Measurements from ENCODE around the gene ADGRA1.
"Not testable (repeated sequence)": the region's sequence is repeated elsewhere in the genome, so short reads cannot be mapped to it uniquely, and the experiment has no call there.

Gene ADGRA1

DNA sequence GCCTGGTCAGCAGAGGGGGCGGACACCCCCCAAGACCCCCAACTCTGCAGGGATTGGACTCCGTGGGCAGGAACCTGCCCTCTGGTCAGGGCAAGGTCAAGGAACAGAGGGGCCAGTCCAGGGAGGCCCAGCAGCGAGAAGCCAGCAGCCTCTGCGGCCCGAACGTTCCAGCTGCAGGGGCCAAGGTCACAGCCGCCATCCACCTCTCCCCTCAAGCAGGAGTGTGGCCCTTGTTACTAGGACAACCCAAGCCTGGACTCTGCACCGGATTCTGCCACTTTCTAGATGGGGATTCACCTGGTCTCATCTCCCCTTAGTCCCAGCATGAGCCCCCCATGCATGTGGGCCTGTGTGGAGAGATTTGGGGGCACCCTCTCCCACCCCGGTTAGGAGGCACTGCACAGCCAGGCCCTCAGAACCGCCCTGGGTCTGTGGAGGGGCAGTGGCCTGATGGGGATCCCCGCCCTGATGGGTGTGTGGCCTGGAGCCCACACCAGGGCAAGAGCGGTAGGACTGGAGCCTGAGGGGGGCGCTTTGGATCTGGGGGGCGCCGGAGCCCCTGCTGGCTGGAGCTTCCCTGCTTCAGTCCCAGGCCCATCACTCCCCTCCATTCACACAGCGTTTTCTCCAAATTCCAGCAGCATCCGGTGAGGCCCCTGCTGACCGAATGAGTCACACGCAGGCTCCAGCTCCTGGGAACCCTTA is 18.1 kb downstream of the ADGRA1 start:
- DNase-seq (ENCODE audit: low read depth, low spot score): no peak
- H3K27ac ChIP-seq: no peak overlapping the region

DNA sequence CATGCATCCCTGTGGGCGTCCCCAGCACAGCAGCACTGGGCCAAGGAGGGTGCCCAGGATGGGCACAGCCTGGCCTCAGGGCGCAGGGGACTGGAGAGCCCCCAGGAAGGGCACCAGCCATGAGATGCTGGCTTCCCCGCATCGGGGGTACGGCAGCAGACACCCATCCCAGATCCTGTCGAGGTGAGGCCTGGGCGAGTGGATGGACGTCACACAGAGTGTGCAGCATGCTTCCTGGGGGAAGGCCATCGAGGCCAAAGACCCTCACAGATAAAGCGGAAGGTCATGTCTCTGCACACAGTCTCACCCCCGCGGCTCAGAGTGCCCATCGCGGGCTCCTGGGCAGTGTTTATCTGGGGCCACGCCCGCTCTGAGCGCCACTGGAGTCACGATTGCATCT is 18.8 kb downstream of the ADGRA1 start:
- DNase-seq (ENCODE audit: low read depth, low spot score): no peak
- H3K27ac ChIP-seq: no peak overlapping the region

DNA sequence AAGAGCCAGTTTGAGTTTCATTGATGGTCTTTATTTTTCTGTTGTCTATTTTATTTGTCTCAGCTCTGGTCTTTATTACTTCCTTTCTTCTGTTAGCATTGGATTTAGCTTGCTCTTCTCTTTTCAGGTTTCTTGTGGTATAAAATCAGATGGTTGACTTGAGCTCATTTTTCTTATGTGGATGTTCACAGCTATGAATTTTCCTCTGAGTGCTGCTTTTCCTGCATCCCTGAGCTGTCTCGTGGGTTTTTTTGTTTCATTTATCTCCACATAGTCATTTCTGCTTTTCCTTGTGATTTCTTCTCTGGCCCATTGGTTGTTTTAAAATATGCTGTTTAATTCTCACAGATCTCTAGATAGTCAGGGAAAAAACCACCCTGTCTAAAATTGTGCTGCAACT is 19.7 kb downstream of the ADGRA1 start:
- H3K27ac ChIP-seq: no peak overlapping the region
- DNase-seq (ENCODE audit: low read depth, low spot score): no peak

DNA sequence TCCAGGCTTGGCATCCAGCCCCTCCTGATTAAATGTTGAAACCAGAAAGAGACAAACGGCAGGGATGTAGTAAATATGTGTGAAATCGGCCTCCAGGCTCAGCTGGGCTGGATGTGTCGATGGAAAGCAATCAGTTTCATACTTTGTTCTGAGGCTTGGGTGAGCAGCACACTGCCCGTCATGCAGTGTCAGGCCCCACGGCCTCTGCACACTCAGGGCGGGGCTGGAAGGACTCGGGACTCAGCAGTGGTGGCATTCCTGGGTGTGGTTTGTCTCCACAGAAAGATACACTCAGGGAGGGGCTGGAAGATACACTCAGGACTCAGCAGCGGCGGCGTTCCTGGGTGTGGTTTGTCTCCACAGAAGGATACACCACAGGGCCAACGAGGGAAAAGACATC is 22.0 kb downstream of the ADGRA1 start:
- H3K27ac ChIP-seq: no peak overlapping the region
- no peak for DNase-seq (ENCODE audit: low read depth, low spot score)

DNA sequence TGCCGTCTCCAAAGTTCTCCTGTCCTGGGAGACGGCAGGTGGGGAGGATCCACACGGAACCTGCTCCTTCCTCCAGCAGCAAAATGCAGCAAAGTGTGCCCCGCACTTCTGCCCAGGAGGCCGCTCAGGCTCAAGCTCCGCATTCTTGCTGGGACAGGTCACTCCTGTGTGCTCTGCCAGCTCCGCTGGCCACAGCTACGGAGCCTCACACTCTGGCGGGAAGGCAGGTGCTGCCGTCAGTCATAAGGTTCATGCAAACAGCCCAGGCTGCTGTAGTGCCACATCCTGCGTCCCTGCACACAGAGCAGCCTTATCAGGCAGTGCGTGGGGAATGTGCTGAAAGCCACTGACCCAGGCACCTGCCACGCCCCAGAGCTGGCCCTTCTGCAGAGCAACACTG is 22.4 kb downstream of the ADGRA1 start:
- no peak overlapping the region for H3K27ac ChIP-seq
- no peak for DNase-seq (ENCODE audit: low read depth, low spot score)

DNA sequence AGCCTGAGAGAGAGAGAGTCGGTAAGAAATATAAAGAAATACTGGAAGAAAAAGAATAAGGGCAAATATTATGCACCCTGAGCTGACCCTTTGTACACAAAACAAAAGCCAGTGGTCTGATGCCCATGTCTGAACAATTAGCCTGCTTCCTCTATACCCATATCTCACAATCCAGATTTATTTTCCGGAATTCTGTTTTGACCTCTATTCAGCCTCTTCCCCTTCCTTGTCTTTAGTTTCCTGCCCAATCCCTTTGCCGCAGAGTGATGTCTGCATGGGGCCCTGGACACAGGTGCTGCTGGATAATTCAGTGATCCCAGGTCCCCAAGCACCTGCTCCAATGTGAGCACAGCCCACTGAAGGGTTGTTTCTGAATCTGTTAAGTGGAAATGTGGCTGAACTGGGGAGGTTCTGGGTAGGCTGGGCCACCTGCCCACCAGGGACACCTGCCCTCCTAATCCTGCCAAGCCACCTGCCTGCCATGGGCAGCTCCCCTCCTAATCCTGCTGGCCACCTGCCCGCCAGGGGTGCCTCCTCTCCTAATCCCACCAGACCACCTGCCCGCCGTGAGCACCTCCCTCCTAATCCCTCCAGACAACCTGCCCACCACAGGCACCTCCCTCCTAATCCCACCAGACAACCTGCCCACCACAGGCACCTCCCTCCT is 23.0 kb downstream of the ADGRA1 start:
- no peak overlapping the region for H3K27ac ChIP-seq
- DNase-seq (ENCODE audit: low read depth, low spot score): no peak

DNA sequence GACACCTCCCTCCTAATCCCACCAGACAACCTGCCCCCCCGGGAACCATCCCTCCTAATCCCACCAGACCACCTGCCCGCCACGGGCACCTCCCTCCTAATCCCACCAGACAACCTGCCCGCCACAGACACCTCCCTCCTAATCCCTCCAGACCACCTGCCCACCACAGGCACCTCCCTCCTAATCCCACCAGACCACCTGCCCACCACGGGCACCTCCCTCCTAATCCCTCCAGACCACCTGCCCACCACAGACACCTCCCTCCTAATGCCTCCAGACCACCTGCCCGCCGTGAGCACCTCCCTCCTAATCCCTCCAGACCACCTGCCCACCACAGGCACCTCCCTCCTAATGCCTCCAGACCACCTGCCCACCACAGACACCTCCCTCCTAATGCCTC is 23.9 kb downstream of the ADGRA1 start:
- DNase-seq (ENCODE audit: low read depth, low spot score); H3K27ac ChIP-seq: not testable (repeated sequence)

DNA sequence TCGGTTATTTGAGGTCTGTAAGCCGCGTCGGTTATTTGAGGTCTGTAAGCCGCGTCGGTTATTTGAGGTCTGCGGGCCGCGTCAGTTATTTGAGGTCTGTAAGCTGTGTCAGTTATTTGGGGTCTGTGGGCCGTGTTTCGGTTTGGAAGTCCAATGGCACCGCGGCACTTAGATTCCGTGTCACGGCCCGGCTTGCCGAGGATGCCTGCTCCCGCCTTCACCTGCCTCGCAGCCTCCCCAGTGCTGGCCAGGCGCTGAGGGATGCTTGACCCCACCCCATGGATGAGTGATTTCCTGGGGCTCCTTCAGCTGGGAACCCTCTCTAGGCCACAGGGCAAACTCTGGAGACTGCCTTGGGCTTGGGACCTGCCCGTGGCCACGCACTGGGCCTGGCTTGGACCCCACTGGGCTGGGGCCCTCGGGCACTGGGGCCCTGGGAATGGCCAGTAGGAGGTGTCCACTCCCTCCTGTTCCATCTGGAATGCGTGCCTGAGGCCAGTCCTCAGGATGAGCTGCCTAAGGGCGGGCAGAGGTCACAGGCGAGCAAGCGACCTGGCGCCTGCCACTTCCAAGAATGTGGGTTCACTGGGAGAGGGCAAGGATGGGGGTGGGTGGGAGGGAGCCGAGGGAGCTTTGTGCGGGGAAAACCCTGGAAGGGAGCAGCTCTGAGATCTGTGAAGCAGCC is 25.6 kb downstream of the ADGRA1 start:
- DNase-seq (ENCODE audit: low read depth, low spot score): no peak
- H3K27ac ChIP-seq: no peak overlapping the region

DNA sequence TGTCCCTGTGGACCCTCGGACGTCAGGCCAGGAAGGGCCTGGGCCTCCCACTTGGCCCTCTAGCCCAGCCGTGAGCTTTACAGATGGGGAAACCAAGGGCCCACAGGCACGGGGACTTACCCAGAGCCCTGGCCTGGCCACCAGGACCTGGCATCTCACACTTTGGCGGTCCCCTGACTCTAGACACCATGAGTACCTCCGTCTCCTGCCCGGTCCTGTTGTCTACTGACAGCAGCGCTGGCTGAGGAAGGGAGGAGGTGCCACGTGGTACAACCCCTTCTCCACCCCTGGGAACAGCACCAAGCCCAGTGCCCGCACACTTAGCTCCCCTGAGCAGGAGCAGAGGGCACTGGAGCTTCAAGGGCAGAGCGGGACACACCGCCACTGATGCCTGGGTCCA is 26.1 kb downstream of the ADGRA1 start:
- no peak for DNase-seq (ENCODE audit: low read depth, low spot score)
- no peak overlapping the region for H3K27ac ChIP-seq

DNA sequence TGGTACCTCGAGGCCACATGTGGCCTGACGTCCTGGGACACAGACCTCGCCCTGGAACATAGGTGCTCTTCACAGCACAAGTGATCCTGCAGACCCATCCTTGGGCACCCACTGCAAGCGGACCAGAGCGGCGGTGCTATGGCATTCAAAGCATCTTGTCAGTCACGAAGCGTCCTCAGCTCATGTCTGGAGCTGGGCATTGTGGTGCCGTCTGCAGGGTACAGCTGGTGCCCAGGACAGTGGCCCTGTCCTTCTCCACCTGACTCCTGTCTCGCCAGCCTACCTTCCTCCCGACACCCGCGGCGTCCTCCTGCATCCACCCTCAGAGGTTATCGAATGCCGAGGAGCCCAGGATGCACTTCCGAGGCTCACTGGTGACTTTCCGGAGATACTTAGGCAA is 26.5 kb downstream of the ADGRA1 start:
- H3K27ac ChIP-seq: no peak overlapping the region
- DNase-seq (ENCODE audit: low read depth, low spot score): no peak

DNA sequence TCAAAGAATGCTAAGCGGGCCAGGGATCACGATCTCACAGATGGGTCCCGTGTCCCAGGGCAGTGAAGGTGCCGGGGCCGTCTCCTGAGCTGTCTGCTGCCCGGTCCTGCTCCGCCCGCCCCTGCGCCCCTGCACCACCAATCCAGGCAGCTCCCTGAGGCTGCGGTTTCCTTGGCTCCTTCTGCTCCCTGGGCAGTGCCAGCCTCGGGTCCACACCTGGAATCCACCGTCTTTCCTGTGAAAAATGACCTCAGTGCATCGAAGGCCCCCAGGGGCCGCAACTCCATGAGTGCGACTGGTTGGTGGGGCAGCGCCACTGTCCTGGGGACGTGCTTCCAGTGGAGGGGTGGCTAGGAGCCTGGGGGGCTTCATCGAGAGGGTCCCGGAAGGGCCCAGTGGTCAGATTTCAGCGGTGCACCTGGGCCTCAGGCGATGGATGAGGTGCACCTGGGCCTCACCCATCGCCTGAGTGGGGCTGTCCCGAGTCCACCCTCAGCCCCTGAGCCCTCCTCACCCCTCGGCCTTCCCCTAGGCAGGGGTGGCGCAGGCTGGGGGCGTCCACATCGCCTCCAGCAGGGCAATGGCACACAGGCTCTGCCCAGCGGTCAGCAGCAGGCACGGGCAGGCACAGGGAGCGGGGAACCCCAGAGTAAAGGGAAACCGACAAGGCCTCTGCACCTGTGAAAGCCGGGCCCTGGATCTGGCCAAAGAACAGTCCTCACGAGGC is 27.2 kb downstream of the ADGRA1 start:
- DNase-seq (ENCODE audit: low read depth, low spot score): no peak

DNA sequence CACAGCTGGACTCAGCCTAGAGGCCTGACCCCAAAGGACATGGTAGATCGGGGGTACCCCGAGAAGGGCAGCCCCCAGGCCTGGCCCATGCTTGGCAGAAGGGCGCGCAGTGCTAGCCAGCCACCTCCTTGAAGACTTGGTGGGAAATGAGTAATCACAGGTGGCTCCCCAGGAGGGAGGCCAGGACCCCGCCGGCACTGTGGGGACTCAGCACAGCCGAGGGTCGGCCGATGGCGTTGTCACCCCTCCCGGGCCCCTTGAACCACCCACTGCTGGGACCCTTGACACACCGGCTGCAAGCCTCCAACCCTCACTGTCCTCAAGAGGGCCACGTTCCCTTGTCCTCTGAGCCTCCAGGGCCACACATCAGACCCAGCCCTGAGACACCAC is 27.7 kb downstream of the ADGRA1 start:
- no peak for DNase-seq (ENCODE audit: low read depth, low spot score)
- no peak overlapping the region for H3K27ac ChIP-seq

More for the DNA sequence above, 27.2 kb downstream of the ADGRA1 start:
- H3K27ac ChIP-seq: no peak overlapping the region

DNA sequence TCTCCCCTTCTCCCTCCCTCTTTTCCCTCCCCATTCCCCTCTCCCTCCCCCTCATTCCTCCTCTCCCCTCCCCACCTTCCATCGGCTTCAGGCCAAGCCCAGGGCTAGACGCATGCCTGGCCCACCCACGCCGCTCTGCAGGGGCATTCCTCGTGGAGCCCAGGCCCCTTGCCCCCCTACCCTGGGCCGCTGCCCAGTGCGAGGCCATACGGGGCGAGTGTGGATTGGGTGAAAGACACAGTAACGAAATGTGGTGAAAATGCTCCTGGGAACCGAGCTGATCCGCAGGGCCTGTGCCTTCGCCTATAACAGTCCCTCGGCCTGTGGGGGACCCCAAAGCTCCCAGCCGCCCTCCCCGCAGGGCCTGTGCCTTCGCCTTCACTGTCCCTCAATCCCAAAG is 28.3 kb downstream of the ADGRA1 start:
- DNase-seq (ENCODE audit: low read depth, low spot score): no peak
- H3K27ac ChIP-seq: no peak overlapping the region

DNA sequence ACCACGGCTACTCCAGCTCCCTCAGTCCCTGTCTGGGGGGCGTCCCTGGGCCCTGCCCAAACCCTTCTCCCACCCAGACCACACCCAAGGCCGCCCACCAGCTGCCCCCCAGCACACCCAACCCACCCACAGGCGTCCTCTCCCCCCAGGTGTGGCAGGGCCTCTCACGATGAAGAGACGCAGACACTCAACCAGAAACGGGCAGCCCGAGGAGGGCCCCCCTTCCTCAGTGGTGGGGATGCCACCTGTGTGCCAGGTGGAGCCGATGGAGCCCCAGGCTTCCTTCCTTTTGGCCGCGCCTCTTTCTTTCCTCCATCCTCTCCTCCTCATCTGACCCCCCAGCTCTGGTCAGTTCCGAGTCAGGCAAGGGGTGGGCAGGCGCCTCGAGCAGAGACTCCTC is 28.7 kb downstream of the ADGRA1 start:
- no peak overlapping the region for H3K27ac ChIP-seq
- DNase-seq (ENCODE audit: low read depth, low spot score): no peak

DNA sequence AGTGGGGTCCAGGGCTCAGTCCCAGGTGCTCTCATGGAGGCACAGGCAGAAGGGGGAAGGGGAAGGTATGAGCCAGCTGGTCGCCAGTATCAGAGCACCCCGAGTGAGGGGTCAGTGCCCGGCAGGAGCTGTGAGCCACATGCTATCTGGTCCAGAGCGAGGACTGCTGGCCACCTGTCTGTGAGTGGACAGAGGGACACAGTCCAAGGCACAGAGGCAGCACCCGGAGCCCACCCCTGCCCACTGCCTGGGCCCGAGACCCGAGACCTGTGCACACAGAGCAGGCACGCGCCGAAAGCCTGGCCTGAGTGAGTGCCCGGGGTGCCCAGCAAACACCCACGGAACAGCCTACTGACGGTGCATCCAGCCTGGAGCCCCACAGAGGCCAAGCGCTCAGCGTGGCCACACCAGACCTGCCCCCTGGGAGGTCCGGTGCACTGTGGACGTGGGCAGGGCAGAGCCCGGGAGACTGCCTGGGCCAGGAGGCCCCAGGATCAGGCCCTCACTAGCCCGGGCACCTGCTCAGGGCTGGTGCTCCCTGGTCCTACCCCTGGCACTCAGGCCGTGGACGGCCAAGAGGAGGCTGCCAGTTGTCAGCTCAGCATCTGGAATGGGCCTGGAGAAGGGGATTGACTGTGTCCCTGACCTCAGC is 29.4 kb downstream of the ADGRA1 start:
- DNase-seq (ENCODE audit: low read depth, low spot score): no peak
- H3K27ac ChIP-seq: no peak overlapping the region

DNA sequence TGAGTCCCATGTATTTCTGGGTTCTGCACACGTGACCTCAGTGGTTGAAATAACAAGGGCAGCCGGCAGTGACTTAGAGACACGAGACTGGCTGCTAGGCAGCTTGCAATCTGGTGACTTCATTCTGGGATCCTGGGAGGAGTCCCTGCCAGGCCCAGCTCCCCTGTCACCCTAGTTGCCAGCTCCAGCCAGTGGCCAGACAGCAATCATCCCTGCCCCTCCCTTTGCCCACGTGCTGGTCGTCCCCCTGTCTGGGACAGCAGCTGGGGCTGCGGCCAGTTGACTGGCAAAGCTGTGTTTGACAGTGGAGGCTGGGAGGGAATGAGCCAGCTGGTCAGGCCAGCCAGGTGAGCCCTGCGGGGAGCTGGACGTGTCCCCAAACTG is 30.0 kb downstream of the ADGRA1 start:
- no peak overlapping the region for H3K27ac ChIP-seq
- DNase-seq (ENCODE audit: low read depth, low spot score): no peak

DNA sequence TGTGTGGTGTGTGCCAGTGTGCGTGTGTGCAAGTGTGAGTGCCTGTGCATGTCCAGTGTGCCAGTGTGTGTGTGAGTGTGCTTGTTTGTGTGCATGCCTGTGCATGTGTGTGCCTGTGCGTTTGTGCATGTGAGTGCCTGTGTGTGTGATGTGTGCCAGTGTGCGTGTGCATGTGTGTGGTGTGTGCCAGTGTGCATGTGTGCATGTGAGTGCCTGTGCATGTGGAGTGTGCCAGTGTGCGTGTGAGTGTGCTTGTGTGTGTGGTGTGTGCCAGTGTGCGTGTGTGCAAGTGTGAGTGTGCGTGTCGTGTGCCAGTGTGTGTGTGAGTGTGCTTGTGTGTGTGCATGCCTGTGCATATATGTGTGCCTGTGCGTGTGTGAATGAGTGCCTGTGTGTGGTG is 33.8 kb downstream of the ADGRA1 start:
- H3K27ac ChIP-seq: no peak overlapping the region
- no peak for DNase-seq (ENCODE audit: low read depth, low spot score)

DNA sequence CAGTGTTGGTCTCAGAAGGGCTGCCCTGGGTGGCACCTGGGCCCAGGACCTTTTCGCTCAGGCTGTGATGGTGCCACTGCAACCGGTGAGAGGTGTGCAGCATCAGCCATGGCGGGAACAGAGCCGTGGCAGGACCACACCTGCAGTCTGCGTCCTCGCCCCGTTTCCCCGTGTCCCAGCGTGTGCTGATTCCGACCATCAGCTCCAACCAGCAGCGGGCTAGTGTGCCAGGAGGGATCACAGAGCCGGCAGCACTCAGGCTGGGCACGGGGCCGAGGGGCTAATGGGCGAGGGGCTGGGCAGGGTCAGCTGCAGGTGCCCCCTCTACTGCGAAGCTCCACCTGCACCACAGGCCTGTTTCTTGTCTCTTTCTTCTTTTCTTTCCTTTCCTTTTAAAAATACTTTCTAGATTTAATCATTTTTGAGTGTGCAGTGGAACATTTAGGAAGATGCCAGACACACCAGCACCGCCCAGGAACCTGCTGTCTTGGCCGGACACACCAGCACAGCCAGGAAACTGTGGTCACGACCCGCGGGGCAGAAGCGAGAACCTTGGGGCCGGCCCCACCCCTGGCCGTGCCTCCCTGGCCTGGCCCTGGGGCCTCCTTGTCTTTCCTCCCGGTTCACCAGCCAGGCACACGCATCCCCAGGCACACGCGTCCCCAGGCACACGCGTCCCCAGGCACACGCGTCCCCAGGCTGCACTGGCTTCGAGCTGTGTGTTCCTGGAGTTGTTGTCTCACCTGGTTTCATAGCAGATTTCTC is 34.6 kb downstream of the ADGRA1 start:
- no peak overlapping the region for H3K27ac ChIP-seq
- DNase-seq (ENCODE audit: low read depth, low spot score): no peak

DNA sequence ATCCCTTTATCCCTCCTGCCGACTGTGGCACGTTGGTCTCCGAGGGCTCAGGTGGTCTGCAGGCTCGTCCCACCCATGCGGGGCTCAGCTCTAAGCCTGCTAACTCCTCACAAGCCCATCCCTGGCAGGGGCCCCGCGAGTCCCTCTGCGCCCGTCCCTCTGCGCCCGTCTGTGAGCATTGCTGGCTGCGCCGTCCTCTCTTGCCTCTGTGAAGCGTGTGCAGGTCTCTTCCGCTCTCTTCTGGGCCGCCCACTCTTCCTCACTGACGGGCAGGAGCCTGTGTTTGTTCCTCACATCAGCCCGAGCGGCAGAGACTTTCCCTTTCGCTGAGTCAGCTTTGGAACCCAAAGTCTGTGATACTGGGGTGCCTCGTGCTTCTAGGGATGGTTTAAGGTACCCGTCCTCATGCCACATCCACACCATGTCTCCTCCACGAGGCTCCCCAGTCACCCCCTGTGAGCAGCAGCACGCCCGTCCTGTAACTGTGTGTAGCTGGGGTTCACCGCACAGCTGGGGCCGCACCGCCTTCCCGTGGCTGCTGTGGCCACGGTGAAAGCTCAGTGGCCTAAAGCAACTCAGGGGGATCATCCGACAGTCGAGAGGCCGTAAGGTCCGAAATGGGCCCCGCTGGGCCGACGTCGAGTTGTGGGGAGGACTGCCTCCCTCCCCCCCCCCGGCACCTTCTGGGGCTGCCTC is 35.5 kb downstream of the ADGRA1 start:
- no peak for DNase-seq (ENCODE audit: low read depth, low spot score)
- H3K27ac ChIP-seq: no peak overlapping the region

Measured in epithelial cell of prostate (primary cell).